Activated CD4-positive, alpha-beta T cell treated with anti-CD3 and anti-CD28 coated beads for 36 hours (primary cell): Measurements from ENCODE around the gene SCEL. TPM values are rescaled to one million over a fixed set of nuclear protein-coding genes. Genes with fewer than 3 reads are reported as not detected.

Source experiments
- ATAC-seq: fragments of 200-7000 bp; cut with Tn5 transposase; one replicate; pipeline ENCODE4 v1.10.0; 2021; ENCODE audit warnings: mild to moderate bottlenecking, moderate library complexity
- CTCF ChIA-PET: fragments of 350-600 bp; sonication (Branson Sonifier 250); formaldehyde crosslinking; loops from one replicate; lab custom pipeline; 2021; ENCODE audit warnings: antibody characterized with exemption; lab: Charles Lee
- POLR2A ChIA-PET: fragments of 350-600 bp; sonication (Branson Sonifier 250); formaldehyde crosslinking; loops from one replicate; lab custom pipeline; 2021; ENCODE audit warnings: antibody characterized with exemption, inconsistent platforms; lab: Charles Lee
- DNase-seq: peaks from one replicate; pipeline ENCODE4 v3.0.0-alpha.2; 2020
- H3K27ac Mint-ChIP-seq: one replicate; pipeline ENCODE4 v1.8.0; 2021; ENCODE audit warnings: mixed read lengths
- H3K27me3 Mint-ChIP-seq: one replicate; pipeline ENCODE4 v1.8.0; 2021; ENCODE audit warnings: mixed read lengths
- H3K36me3 Mint-ChIP-seq: one replicate; pipeline ENCODE4 v1.8.0; 2021; ENCODE audit warnings: low read depth, mixed read lengths
- H3K4me1 Mint-ChIP-seq: one replicate; pipeline ENCODE4 v1.8.0; 2021; ENCODE audit warnings: mixed read lengths
- H3K4me3 Mint-ChIP-seq: one replicate; pipeline ENCODE4 v1.8.0; 2021; ENCODE audit warnings: mild to moderate bottlenecking, moderate library complexity, mixed read lengths
- H3K9me3 Mint-ChIP-seq: one replicate; pipeline ENCODE4 v1.8.0; 2021; ENCODE audit warnings: low read depth, mixed read lengths
- intact Hi-C, 2 experiments: fragments of 100-400 bp; cut with DNase I in 1 of 2; cut with micrococcal nuclease in 1 of 2; formaldehyde crosslinking; loops; one replicate each; pipeline versions ENCODE4 v1.14.2 to v1.15.1; 2022 to 2024; cut with DNase I, micrococcal nuclease
- total RNA-seq, 2 experiments: library from RNA; stranded (reverse); gene quantifications; one replicate each; pipeline ENCODE4 v1.2.3, GENCODE V29; 2021

The SCEL gene
- total RNA-seq, 2 experiments from 2014 or later = not detected

DNA sequence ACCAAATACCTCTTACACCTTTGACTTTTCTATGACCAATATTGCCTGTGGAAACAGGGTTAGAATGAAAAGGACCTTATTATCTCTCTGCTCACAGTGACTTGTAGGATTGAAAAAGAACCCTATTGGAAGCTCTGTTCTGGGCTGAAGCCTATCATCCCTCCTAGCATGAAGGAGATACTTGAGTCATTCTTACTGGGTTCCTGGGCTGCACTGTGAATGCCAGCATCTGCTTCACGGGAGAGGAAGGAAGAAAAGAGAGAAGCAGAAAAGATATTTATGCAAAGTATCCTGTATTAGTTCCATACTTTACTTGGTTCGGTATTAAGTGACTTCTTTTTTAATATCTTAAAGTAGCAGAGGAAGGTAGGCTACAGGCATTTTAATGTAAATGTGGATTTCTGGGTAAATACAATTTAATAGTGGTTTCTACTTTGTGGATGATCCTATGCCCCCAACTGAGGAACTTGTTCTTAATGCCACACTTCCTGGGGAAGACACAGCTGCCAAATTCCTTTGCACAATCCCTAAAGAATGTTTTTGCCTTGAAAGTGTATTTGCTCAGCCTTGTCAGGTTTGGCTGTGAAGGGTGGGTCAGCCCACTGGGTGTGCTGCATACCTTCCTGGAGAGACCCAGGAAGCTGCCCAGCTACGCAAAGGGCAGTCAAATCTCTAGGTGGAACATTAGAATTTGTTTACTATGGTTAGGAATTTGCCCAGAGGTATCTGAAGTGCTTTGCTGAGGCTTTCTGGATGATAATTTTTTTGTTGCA lies 13.7 kb upstream of the SCEL start:
- Mint-ChIP-seq H3K4me3 (no peak overlapping the region), H3K36me3 (no peaks in the 10 kb centered on the region), H3K27me3 (peaks cover 6% of the 10 kb centered on the region), H3K4me1 (peaks cover 14% of the 10 kb centered on the region), H3K27ac (no peak overlapping the region), H3K9me3 (no peaks in the 10 kb centered on the region)
- ATAC-seq (no peak), DNase-seq (no peak)
- intact Hi-C loops = no loop called here
- ChIA-PET CTCF (interaction anchor here (0.8 to 1.2 kb wide), 2 partner anchors 9 to 26 kb away, joined by 3 read pairs; no protein-coding TSS in a partner anchor), POLR2A (no interaction called here)

DNA sequence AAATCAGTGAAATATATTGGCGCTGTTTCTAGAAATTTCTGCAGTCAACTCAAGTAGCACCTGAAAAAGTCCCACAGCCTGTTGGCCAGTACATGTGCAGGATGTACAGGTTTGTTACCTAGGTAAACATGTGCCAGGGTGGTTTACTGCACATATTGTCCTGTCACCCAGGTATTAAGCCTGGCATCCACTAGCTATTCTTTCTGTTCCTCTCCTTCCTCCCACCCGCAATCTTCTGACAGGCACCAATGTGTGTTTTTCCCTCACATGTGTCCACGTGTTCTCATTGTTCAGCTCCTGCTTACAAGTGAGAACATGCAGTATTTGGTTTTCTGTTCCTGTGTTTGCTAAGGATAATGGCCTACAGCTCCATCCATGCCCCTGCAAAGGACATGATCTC lies 13.1 kb upstream of the SCEL start:
- ATAC-seq (no peak), DNase-seq (no peak)
- Mint-ChIP-seq H3K4me1 (peaks cover 8% of the 10 kb centered on the region), H3K27me3 (peaks cover 6% of the 10 kb centered on the region), H3K9me3 (no peaks in the 10 kb centered on the region), H3K27ac (no peak overlapping the region), H3K36me3 (no peaks in the 10 kb centered on the region), H3K4me3 (no peak overlapping the region)
- ChIA-PET POLR2A (no interaction called here), CTCF (interaction anchor here (1.2 kb wide), 1 partner anchor 26 kb away, joined by 3 read pairs; no protein-coding TSS in a partner anchor)
- intact Hi-C loops = no loop called here

- POLR2A ChIA-PET = interaction anchor here (0.6 kb wide), 1 partner anchor 26 kb away, joined by 4 read pairs; no protein-coding TSS in a partner anchor
Observed at GRCh38 chr13:77523386-77523785, 12.1 kb upstream of the SCEL start.

DNA sequence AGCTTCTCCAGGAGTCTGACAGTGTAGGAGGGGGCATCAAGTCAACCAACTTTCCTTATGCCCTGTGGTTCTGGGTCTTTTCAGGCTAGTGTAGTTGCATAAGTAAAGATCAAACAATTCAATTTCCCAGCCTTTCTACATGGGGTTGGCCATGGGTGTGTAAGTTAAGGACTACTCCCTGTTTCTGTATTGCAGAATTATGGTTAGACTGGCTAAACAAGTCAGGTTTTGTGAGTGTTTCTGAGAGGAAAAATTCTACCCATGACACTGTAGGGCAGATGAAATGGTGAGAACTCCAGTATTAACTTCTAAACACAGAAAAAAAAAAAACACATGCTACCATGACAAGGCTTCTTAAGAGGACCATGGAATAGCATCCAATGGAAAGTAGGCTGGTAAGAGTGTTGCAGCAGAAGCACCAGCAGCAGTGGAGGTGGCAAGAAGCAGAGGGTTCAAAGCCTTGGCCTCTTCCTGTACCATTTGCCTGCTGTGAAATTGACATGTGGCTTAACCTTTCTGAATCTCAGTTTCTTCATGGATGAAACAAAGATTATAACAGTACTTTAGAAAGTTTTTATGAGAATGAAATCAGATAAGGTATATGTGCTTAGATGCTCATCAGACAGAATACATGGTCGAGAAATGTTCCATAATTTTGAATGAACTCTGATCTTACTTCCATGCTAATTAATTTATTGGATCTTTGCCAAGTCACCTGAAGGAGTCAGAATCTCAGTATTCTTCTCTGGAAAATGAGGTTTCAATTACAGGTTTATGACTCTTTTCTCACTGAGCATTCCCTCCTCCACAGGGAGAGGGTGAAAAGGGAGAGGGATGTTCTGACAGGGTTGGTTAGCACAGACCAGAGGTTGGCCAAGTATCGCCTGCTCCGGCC lies 11.4 kb upstream of the SCEL start:
- intact Hi-C loops = no loop called here
- POLR2A ChIA-PET = interaction anchor here (0.6 kb wide), 1 partner anchor 26 kb away, joined by 4 read pairs; no protein-coding TSS in a partner anchor
- no peak overlapping the region for H3K4me3 Mint-ChIP-seq
- CTCF ChIA-PET = no interaction called here
- H3K9me3 Mint-ChIP-seq = no peaks in the 10 kb centered on the region
- no peak overlapping the region for H3K27ac Mint-ChIP-seq
- ATAC-seq (peak; percentile 39), DNase-seq (no peak)
- peaks cover 6% of the 10 kb centered on the region for H3K27me3 Mint-ChIP-seq
- H3K36me3 Mint-ChIP-seq = no peaks in the 10 kb centered on the region
- H3K4me1 Mint-ChIP-seq = peaks cover 8% of the 10 kb centered on the region

More at GRCh38 chr13:77523386-77523785, 12.1 kb upstream of the SCEL start:
- no peak overlapping the region for H3K4me3 Mint-ChIP-seq
- H3K9me3 Mint-ChIP-seq = no peaks in the 10 kb centered on the region
- intact Hi-C loops = no loop called here
- no peak overlapping the region for H3K27ac Mint-ChIP-seq
- DNase-seq (no peak), ATAC-seq (no peak)
- H3K36me3 Mint-ChIP-seq = no peaks in the 10 kb centered on the region
- peaks cover 8% of the 10 kb centered on the region for H3K4me1 Mint-ChIP-seq
- peaks cover 6% of the 10 kb centered on the region for H3K27me3 Mint-ChIP-seq
- CTCF ChIA-PET = no interaction called here

DNA sequence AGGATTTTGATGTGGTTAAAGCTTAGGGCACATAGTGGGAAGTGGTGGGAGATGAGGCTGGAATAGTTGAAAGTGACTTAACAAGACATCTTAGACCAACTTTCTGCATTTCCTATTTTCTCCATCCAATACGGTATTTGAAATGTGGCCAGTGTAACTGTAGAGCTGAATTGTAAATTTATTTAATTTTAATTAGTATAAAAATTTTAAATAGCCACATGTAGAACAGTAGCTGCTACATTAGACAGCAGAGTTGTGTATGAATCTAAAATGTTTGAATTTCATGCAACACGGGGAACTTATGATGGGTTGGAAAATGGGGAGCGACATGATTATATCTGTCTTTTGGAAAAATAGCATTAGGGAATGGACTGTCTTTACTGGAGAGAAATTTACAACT lies 7.1 kb upstream of the SCEL start:
- H3K4me1 Mint-ChIP-seq = peaks cover 8% of the 10 kb centered on the region
- intact Hi-C loops = no loop called here
- H3K27me3 Mint-ChIP-seq = peaks cover 1% of the 10 kb centered on the region
- H3K9me3 Mint-ChIP-seq = no peaks in the 10 kb centered on the region
- no peak overlapping the region for H3K4me3 Mint-ChIP-seq
- ChIA-PET POLR2A (no interaction called here), CTCF (interaction anchor here (0.8 to 2.1 kb wide), 3 partner anchors 16 to 28 kb away, joined by 3 to 7 read pairs (median 4); no protein-coding TSS in a partner anchor)
- no peak overlapping the region for H3K27ac Mint-ChIP-seq
- no peaks in the 10 kb centered on the region for H3K36me3 Mint-ChIP-seq
- ATAC-seq (no peak), DNase-seq (no peak)

DNA sequence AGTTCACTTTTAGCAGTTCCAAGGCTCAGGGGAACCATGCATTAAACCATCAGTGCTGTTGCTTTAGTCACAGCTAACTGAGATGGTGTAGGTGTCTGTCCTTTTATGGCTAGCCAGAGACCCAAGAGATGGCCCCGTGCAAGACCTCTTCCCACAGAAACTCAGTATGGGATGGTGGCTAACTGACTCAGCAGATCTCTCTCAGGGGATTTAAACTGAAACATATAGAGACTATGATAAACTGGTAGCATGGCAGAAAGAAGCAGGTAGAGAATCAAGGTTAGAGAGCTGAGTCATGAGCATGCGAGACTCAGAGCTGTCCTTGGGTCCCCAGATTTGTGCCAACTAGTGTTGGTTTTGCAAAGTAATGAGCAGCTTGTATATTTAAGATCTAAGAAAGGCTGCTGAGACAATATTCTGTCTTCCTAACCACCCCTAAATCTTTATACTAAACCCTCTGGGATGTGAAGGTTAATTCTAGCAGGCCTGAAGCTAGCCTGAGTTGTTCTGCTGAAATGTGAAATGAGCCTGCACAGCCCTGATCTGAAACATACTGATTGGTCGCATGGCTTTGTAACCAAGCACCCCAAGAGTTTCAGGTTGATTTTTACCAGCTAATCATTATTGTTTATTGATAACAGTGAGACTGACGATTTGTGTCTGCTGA lies 6.5 kb upstream of the SCEL start:
- H3K27me3 Mint-ChIP-seq = no peaks in the 10 kb centered on the region
- no peak overlapping the region for H3K27ac Mint-ChIP-seq
- H3K4me3 Mint-ChIP-seq = no peak overlapping the region
- no peaks in the 10 kb centered on the region for H3K9me3 Mint-ChIP-seq
- ATAC-seq (peak; percentile 51), DNase-seq (no peak)
- peaks cover 5% of the 10 kb centered on the region for H3K4me1 Mint-ChIP-seq
- CTCF ChIA-PET = interaction anchor here (0.7 to 2.1 kb wide), 4 partner anchors 10 to 29 kb away, joined by 3 to 7 read pairs (median 4); no protein-coding TSS in a partner anchor
- intact Hi-C loops = no loop called here
- POLR2A ChIA-PET = no interaction called here
- H3K36me3 Mint-ChIP-seq = no peaks in the 10 kb centered on the region

DNA sequence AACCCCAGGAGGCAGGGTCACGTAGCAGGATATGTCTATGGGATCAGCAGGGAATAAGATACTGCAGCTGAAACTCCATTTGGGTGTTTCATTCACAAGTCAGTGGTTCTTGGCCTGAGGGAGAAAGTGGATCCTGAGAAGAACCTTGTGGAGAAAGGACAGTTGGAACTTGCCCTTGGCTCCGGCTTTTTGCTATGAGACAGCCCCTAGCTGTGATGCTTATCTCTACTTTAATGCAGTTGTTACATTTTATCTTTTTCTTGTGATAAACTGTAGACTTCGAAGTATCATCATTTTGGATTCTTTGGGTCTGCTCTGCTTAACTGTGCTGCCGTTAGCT lies 6.0 kb upstream of the SCEL start:
- Mint-ChIP-seq H3K9me3 (no peaks in the 10 kb centered on the region), H3K27me3 (no peaks in the 10 kb centered on the region), H3K36me3 (no peaks in the 10 kb centered on the region), H3K4me1 (peaks cover under 1% of the 10 kb centered on the region), H3K4me3 (no peak overlapping the region), H3K27ac (no peak overlapping the region)
- ATAC-seq (no peak), DNase-seq (no peak)
- ChIA-PET CTCF (interaction anchor here (0.7 to 2.1 kb wide), 2 partner anchors 11 to 23 kb away, joined by 3 to 4 read pairs; no protein-coding TSS in a partner anchor), POLR2A (interaction anchor here (0.6 kb wide), 1 partner anchor 80 kb away, joined by 3 read pairs; no protein-coding TSS in a partner anchor)
- intact Hi-C loops = no loop called here

GRCh38 chr13:77530875-77531274 lies 4.6 kb upstream of the SCEL start:
- CTCF ChIA-PET = interaction anchor here (0.7 kb wide), 1 partner anchor 1335 kb away, joined by 3 read pairs; no protein-coding TSS in a partner anchor

GRCh38 chr13:77532983-77533382 lies 2.5 kb upstream of the SCEL start:
- ChIA-PET CTCF (no interaction called here), POLR2A (no interaction called here)
- Mint-ChIP-seq H3K27me3 (peaks cover 5% of the 10 kb centered on the region), H3K27ac (no peak overlapping the region), H3K4me3 (no peak overlapping the region), H3K4me1 (no peaks in the 10 kb centered on the region), H3K36me3 (no peaks in the 10 kb centered on the region), H3K9me3 (no peaks in the 10 kb centered on the region)
- DNase-seq (no peak), ATAC-seq (no peak)
- intact Hi-C loops = no loop called here

More at GRCh38 chr13:77530875-77531274, 4.6 kb upstream of the SCEL start:
- DNase-seq (no peak), ATAC-seq (no peak)
- no peak overlapping the region for H3K4me3 Mint-ChIP-seq
- no peaks in the 10 kb centered on the region for H3K36me3 Mint-ChIP-seq
- intact Hi-C loops = no loop called here
- POLR2A ChIA-PET = no interaction called here
- H3K27me3 Mint-ChIP-seq = no peaks in the 10 kb centered on the region
- no peaks in the 10 kb centered on the region for H3K9me3 Mint-ChIP-seq
- no peak overlapping the region for H3K27ac Mint-ChIP-seq
- no peaks in the 10 kb centered on the region for H3K4me1 Mint-ChIP-seq

DNA sequence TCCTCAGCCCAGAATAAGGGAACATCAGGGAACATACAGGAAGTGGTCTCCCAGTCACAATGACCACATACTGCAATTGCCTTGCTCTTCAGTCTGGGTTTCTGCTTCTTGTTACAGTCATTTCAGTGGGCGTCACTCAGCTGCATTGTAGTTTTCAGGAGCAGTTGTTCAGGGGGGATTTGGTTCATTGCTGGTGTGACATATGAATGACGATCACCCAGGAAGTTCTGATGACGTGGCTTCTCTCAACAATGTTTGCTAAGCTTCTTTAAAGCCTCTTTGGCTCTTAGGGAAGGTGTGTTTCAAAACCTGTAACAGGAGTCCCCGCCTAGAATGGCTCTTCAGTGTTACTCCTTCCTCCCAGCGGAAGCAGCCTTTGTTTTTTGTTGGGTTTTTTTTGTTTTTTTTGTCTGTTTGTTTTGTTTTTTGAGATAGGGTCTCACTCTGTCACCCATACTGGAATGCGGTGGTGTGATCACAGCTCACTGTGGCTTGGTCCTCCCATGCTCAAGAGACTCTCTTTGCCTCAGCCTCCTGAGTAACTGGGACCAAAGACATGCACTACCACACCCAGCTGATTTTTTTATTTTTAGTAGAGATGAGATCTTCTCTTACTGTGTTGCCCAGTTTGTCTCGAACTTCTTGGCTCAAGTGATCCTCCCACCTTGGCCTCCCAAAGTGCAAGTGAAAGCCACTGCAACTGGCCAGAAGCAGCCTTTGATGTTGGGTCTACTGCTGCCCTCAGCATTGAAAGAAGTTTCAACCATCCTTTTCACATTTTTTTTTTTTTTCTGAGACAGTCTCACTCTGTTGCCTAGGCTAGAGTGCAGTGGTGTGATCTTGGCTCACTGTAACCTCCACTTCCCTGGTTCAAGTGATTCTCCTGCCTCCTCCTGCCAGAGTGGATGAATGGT lies 1.4 kb upstream of the SCEL start:
- H3K9me3 Mint-ChIP-seq = no peaks in the 10 kb centered on the region
- CTCF ChIA-PET = interaction anchor here (1.3 kb wide), 1 partner anchor 55 kb away, joined by 3 read pairs; no protein-coding TSS in a partner anchor
- POLR2A ChIA-PET = interaction anchor here (0.7 kb wide), 1 partner anchor 120 kb away, joined by 9 read pairs; no protein-coding TSS in a partner anchor
- DNase-seq (no peak), ATAC-seq (peak; percentile 44)
- intact Hi-C loops = no loop called here
- H3K36me3 Mint-ChIP-seq = no peaks in the 10 kb centered on the region
- H3K27me3 Mint-ChIP-seq = peaks cover 7% of the 10 kb centered on the region
- no peak overlapping the region for H3K27ac Mint-ChIP-seq
- H3K4me3 Mint-ChIP-seq = no peak overlapping the region
- no peaks in the 10 kb centered on the region for H3K4me1 Mint-ChIP-seq
